Nephron progenitor cell (in vitro differentiated cells): ENCODE measurements around the gene MAEA.

Source experiments
- DNase-seq: peaks from one replicate; pipeline ENCODE4 v3.0.0; 2021
- H3K27ac Mint-ChIP-seq: 2 replicates; pipeline ENCODE4 v1.8.0; 2021; ENCODE audit warnings: mild to moderate bottlenecking, moderate library complexity, mixed read lengths
- H3K27me3 Mint-ChIP-seq: 2 replicates; pipeline ENCODE4 v1.8.0; 2021; ENCODE audit warnings: mild to moderate bottlenecking, low read depth, mixed read lengths; ENCODE audit not compliant: poor library complexity
- H3K36me3 Mint-ChIP-seq: 2 replicates; pipeline ENCODE4 v1.8.0; 2021; ENCODE audit warnings: low read depth, mixed read lengths
- H3K4me1 Mint-ChIP-seq: 2 replicates; pipeline ENCODE4 v1.8.0; 2021; ENCODE audit warnings: mixed read lengths
- H3K4me3 Mint-ChIP-seq: 2 replicates; pipeline ENCODE4 v1.8.0; 2021; ENCODE audit warnings: mild to moderate bottlenecking, moderate library complexity, mixed read lengths
- H3K9me3 Mint-ChIP-seq: 2 replicates; pipeline ENCODE4 v1.8.0; 2021; ENCODE audit warnings: mild to moderate bottlenecking, moderate library complexity, mixed read lengths
- CTCF ChIP-seq: fragments of 200-600 bp; sonication (generic); IDR thresholded peaks from 2 replicates; pipeline ENCODE4 v1.5.0; 2021; ENCODE audit warnings: antibody characterized with exemption

MAEA gene

DNA sequence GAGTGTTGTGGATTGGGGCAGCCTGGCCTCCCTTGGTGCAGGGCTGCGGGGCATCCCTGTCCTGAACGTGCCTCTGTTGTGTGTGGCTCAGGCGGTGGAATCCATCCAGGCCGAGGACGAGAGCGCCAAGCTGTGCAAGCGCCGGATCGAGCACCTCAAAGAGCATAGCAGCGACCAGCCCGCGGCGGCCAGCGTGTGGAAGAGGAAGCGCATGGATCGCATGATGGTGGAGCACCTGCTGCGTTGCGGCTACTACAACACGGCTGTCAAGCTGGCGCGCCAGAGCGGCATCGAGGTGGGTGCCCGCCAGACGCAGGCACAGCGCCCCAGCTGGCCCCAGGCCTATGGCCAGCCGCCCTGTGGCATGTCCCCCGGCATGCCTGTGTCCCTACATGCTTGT is 25.6 kb downstream of the MAEA start:
- Mint-ChIP-seq H3K4me3 (no peak overlapping the region), H3K36me3 (peaks cover 86% of the 10 kb centered on the region), H3K27me3 (no peaks in the 10 kb centered on the region), H3K4me1 (peaks cover 8% of the 10 kb centered on the region), H3K27ac (no peak overlapping the region), H3K9me3 (peaks cover 47% of the 10 kb centered on the region)
- TF ChIP-seq CTCF, result no peak
- DNase-seq, result no peak

GRCh38 chr4:1315836-1316536 is 26.3 kb downstream of the MAEA start:
- Mint-ChIP-seq H3K27me3 (no peaks in the 10 kb centered on the region), H3K27ac (no peak overlapping the region), H3K4me1 (peaks cover 6% of the 10 kb centered on the region), H3K4me3 (no peak overlapping the region), H3K9me3 (peaks cover 52% of the 10 kb centered on the region), H3K36me3 (peaks cover 93% of the 10 kb centered on the region)
- TF ChIP-seq CTCF, result no peak
- no peak for DNase-seq

DNA sequence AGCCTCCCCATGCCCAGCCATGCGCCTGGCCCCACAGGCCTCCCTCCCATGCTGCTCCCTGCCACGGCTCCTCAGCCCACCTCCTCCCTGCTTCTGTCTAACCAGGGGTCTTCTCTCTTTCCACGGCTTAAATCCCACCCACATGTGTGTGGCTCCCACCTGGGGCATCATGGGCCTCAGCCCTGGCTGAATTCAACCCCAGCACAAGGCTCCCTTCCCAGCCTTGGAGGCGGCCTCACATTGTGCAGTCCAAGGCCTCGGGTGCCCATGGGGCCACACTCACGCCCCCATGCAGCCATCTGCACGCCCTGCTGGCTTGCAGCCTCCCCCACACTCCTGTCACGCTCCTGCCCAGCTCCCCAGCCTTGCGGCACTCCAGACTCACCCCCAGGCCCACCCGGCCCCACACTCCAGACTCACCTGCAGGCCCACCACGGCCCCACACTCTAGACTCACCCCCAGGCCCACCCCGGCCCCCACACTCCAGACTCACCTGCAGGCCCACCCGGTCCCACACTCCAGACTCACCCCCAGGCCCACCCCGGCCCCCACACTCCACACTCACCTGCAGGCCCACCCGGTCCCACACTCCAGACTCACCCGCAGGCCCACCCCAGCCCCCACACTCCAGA is 27.0 kb downstream of the MAEA start:
- H3K9me3 Mint-ChIP-seq, result peaks cover 52% of the 10 kb centered on the region
- no peak for TF ChIP-seq CTCF
- peaks cover 1% of the 10 kb centered on the region for H3K4me1 Mint-ChIP-seq
- no peaks in the 10 kb centered on the region for H3K27me3 Mint-ChIP-seq
- no peak overlapping the region for H3K27ac Mint-ChIP-seq
- H3K4me3 Mint-ChIP-seq, result no peak overlapping the region
- peaks cover 96% of the 10 kb centered on the region for H3K36me3 Mint-ChIP-seq
- DNase-seq, result no peak

- TF ChIP-seq CTCF, result no peak
- H3K9me3 Mint-ChIP-seq, result peaks cover 52% of the 10 kb centered on the region
- no peaks in the 10 kb centered on the region for H3K27me3 Mint-ChIP-seq
- H3K4me1 Mint-ChIP-seq, result no peaks in the 10 kb centered on the region
- DNase-seq, result no peak
- H3K27ac Mint-ChIP-seq, result no peak overlapping the region
- H3K36me3 Mint-ChIP-seq, result peaks cover 96% of the 10 kb centered on the region
- H3K4me3 Mint-ChIP-seq, result no peak overlapping the region
Observed at GRCh38 chr4:1317177-1318045, 27.7 kb downstream of the MAEA start.

DNA sequence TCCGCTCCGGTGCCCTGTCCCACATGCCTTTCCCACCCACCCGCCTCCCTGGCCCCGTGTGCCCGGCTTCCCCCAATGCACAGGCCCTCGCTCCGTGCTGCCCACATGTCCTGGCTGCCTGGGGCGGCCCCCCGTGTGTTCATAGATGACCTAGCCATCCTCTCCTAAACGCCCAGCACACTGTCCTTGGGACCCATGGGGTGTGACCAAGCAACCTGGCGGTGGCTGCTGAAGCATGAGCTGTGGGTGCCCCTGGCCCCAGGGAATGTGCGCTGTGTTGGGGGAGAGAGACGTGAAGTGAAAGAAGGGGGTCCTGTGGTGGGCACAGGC is 28.3 kb downstream of the MAEA start:
- Mint-ChIP-seq H3K9me3 (peaks cover 46% of the 10 kb centered on the region), H3K4me3 (no peak overlapping the region), H3K27ac (no peak overlapping the region), H3K27me3 (no peaks in the 10 kb centered on the region), H3K4me1 (no peaks in the 10 kb centered on the region), H3K36me3 (peaks cover 93% of the 10 kb centered on the region)
- no peak for TF ChIP-seq CTCF
- no peak for DNase-seq
